T-helper 2 cell treated with Interferon-gamma antibody and Interleukin-4, amounts not matched to agents 100 ng/mL and 5 ng/mL, for 36 hours (primary cell): ENCODE measurements around the gene RBM19. TPM values are rescaled to one million over a fixed set of nuclear protein-coding genes. Genes with fewer than 3 reads are reported as not detected.
"Not testable (repeated sequence)": the region's sequence is repeated elsewhere in the genome, so short reads cannot be mapped to it uniquely, and the experiment has no call there.

Source experiments
- intact Hi-C: fragments of 100-400 bp; cut with micrococcal nuclease; formaldehyde crosslinking; loops from one replicate; pipeline ENCODE4 v1.15.1; 2023
- total RNA-seq: library from RNA; stranded (reverse); gene quantifications from 2 replicates; pipeline ENCODE4 v1.2.3, GENCODE V29; 2022

Gene RBM19
- total RNA-seq, result 41.8 and 44.2 TPM in 2 replicates

GRCh38 chr12:113965951-113966797, at the start of gene RBM19:
Gene RBM19 (minus strand): TSS chr12:113966325. CDS start chr12:113966227, 98 bp downstream.
- intact Hi-C loops, result loop anchor here (1.0 kb wide), 1 partner anchor 542 kb away; no protein-coding TSS in a partner anchor

GRCh38 chr12:114015851-114016250, 49.7 kb upstream of the RBM19 start:
- intact Hi-C loops, result no loop called here

- intact Hi-C loops, result no loop called here
Measured at GRCh38 chr12:114013575-114014345, 47.6 kb upstream of the RBM19 start.

GRCh38 chr12:114012744-114013431, 46.8 kb upstream of the RBM19 start:
- intact Hi-C loops, result no loop called here

- intact Hi-C loops, result no loop called here
Measured at GRCh38 chr12:114011711-114012110, 45.6 kb upstream of the RBM19 start.

- intact Hi-C loops, result no loop called here
Measured at GRCh38 chr12:114006482-114007425, 40.6 kb upstream of the RBM19 start.

GRCh38 chr12:114004402-114004801, 38.3 kb upstream of the RBM19 start:
- intact Hi-C loops, result no loop called here

- intact Hi-C loops, result no loop called here
Measured at GRCh38 chr12:114003286-114003685, 37.2 kb upstream of the RBM19 start.

- intact Hi-C loops, result no loop called here
Measured at GRCh38 chr12:114001511-114002340, 35.6 kb upstream of the RBM19 start.

GRCh38 chr12:114000861-114001260, 34.7 kb upstream of the RBM19 start:
- intact Hi-C loops, result no loop called here

GRCh38 chr12:114000261-114000660, 34.1 kb upstream of the RBM19 start:
- intact Hi-C loops, result not testable (repeated sequence)

GRCh38 chr12:113997365-113997764, 31.2 kb upstream of the RBM19 start:
- intact Hi-C loops, result no loop called here

GRCh38 chr12:113996026-113996425, 29.9 kb upstream of the RBM19 start:
- intact Hi-C loops, result no loop called here

- intact Hi-C loops, result no loop called here
Measured at GRCh38 chr12:113994051-113994450, 27.9 kb upstream of the RBM19 start.

GRCh38 chr12:113992751-113993150, 26.6 kb upstream of the RBM19 start:
- intact Hi-C loops, result not testable (repeated sequence)

GRCh38 chr12:113991224-113992044, 25.3 kb upstream of the RBM19 start:
- intact Hi-C loops, result no loop called here

GRCh38 chr12:113990250-113991223, 24.4 kb upstream of the RBM19 start:
- intact Hi-C loops, result no loop called here

GRCh38 chr12:113988976-113989375, 22.9 kb upstream of the RBM19 start:
- intact Hi-C loops, result no loop called here
